HG03039 (cell line): Measurements from ENCODE around the gene SOHLH1.

Experiments used
- ATAC-seq: cut with Tn5 transposase; IDR thresholded peaks from one replicate; pipeline ENCODE4 v1.9.1; 2021; ENCODE audit warnings: mild to moderate bottlenecking, moderate library complexity; ENCODE audit not compliant: unreplicated experiment

The SOHLH1 gene, protein sequence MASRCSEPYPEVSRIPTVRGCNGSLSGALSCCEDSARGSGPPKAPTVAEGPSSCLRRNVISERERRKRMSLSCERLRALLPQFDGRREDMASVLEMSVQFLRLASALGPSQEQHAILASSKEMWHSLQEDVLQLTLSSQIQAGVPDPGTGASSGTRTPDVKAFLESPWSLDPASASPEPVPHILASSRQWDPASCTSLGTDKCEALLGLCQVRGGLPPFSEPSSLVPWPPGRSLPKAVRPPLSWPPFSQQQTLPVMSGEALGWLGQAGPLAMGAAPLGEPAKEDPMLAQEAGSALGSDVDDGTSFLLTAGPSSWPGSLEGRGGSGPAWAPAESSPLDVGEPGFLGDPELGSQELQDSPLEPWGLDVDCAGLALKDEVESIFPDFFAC

DNA sequence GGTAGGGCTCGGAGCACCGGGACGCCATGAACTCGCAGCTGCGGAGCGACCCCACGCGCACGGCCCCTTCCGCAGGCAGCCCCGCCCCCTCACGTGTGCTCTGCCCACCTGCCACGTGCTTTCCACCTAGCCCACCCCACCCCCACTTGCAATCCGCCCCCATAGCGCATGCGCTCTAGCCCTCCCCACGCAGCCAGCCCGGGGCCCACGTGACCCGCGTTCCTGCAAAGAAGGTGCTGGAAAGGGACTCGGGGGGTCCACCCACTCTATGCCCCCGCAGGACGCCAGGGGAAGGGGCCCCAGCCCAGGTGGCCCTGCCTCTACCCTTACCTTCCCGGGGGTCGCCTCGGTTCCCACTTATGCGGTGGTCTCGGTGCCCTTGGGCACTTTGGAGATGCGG, at the start of gene SOHLH1:
SOHLH1 (minus strand) TSS at position 42 of the 400 bp plus-strand sequence; CDS start at position 28, 14 bp downstream.
- no peak for ATAC-seq

DNA sequence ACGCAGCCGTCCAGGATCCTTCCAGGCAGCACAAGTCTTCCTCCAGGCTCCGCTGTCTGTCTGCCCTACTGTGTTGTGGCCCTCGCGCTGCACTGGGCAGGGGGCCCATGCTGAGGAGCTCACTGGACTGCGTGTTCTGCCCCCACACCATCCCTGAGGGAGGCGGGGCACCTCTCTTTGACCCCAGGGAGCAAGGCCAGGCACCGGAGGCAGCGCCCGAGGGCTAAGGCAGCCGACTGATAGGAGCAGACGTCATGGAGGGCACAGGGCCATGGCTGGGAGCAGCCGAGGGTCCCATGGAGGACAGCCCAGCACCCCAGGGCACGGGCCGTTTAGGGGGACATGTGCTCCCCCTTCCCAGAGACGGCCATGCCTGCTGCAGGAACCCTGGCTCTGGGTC, 49.4 kb upstream of the SOHLH1 start:
- no peak for ATAC-seq

DNA sequence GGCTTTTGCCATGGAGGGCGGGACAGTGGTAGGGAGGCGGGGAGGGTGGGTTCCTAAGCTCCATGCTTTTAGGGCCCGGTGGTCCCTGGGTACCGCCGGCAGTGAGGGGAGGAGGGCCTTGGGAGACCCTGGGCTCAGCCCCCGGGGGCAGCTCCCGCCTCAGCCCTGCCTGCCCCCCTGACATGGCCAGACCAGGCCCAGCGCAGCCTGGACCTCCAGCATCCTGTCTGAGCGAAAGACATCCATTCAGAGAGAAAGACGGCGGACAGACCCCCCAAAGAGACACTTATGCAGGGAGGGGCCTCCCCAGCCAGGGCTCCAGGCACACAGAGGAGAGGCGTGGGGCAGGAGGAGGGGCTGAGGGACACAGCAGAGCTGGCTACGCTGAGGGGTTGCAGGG, 48.0 kb upstream of the SOHLH1 start:
- no peak for ATAC-seq

DNA sequence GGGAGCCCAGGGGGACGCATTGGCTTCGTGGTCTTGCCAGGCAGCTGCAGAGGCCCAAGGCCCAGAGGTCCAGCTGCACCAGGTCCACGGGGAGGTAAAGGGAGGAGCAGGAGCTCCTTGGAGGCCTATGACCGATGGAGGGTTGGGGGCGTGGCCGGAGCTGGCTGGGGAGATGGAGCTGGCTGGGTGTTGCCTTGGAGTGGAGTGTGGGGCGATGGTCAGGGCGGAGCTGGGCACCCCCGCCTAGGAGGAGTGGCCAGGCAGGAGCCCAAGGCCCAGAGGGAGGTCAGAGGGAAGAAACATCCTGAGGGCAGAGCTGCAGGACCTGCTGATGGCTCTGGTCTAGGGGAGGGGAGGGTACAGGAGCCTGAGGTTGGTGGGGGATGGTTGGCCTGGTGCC, 47.3 kb upstream of the SOHLH1 start:
- no peak for ATAC-seq

DNA sequence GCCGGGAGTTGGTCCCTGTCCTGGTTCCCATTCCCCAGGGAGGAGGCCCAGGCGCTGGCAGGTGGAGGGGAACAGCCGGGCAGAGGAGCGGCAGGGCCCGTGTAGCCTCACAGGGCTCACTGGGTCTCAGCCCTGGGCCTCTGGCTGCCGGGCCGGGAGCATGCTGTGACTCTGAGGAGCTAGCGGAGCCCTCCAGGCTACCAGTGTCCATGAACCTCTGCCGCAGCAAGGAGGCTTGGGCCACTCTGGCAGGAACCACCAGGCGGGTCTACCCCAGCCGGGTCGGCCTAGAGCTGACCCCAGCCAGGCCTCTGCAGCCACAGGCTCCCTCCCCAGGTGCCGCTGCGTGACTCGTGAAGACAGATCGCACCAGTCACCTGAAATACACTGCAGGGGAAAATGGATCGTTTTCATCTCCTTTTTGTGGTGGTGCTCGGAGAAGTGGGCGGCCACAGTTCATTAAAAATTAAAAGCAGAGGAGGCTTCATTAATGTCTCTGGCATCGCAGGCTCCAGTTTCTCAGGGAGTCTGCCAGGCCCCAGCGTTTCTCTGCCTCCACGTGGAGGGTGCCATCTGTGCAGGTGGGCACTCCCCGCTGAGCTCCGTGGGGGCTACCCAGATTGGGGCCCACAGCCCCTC, 46.5 kb upstream of the SOHLH1 start:
- no peak for ATAC-seq

DNA sequence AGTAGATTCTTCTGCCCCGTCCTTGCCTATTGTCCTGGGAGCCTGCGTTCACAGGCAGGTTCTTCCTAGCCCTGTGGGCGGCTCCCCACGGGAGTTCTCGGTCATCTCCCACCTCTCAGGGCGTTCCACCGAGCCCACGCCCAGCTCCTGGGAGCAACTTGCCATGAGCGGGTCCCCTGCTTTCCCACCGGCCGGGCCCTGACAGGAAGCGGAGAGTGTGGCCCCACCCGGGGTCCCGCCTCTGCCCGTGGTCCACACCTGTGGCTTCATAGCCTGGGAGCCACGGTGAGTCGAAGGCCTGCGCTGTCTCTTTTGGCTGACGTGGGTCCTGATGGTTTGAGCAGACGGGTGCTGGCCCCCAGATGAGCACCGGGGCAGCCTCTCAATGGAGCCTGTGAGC, 45.9 kb upstream of the SOHLH1 start:
- no peak for ATAC-seq

DNA sequence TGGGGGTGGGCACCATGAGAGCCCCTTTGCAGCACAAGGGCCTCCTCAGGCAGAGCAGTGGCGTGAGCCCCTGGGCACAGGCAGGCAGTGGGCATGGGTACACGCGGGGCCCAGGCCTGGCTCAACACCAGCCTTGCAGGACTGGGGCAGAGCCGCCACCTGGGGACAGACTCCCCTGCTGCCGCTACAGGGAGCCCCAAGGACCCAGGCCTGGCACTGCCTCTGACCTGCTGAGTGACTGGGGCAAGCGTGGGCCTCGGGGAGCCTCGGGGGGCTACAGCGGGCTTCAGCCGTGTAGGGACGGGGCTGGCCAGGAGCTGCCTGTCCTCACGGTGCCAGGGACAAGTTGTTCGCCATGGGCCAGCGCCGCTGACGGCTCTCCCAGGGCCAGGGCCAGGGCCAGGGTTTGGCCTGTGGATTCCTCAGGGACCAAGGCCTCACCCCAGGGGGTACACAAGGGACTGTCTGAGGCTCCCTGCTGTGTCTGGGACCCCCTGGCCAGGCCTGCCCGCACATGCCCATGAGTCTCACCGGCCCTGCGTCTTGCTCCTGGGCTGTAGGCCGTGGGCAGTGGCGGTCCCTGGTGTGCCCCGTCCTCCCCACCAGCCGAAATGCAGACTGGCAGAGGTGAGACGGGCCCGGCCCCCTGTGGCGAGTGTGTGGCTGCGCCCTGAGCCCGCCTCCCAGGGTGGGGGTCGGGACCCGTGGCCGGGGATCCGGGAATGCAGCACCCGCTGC, 45.2 kb upstream of the SOHLH1 start:
- ATAC-seq = no peak

DNA sequence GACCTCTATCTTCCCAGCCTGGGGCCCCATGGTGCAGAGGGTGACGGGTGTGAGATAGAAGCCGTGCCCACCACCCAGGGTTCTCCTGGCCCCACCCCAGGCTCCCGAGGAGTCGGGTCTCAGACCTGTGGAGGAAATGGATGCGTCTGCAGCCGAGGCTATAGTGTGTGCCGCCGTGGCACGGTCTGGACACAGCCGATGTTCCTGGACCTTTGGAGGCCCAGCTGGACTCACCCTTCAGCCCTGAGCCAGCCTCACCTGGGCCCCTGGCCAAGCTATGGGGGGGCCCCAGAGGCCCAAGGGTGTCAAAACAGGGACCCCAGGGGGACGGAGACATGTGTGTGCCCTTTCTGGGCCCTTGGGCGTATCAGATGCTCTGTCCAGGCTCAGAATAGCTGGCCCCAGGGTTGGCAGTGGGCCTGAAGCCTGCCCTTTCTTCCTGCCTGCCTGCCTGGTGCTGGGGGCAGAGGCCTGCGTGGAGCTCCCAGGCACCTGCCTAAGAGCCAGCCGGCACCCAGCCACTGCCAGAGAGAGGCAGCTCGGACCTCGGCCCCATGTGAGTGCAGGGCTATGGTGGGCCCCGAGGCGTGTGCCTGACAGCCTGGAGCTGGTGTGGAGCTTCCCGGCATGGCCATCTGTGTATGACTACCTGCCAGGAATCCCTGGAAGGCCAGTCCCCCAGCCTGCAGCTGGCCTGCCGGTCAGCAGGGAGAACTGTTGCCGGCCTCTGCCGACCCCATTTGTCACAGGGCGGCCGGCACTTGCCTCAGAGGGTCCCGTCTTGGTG, 44.5 kb upstream of the SOHLH1 start:
- ATAC-seq = no peak

DNA sequence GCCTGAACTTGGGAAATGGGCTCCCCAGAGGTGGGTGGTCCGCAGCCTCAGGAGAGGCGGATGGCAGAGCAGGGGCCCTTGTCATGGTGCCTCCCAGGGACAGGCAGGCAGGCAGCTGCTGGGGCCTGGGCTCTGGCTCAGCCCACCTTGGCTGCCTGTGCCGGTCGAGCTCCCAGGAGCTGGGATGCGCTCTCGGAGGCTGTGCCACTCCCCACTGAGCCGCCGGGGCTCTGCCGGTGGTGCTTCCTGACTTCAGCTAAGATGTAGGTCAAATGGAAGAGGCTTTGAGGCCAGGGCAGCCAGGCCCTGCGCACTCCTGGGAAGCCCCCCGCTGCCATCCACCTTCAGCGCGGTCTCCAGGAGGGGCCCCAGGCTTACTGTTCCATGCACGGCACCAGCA, 43.7 kb upstream of the SOHLH1 start:
- ATAC-seq = no peak

DNA sequence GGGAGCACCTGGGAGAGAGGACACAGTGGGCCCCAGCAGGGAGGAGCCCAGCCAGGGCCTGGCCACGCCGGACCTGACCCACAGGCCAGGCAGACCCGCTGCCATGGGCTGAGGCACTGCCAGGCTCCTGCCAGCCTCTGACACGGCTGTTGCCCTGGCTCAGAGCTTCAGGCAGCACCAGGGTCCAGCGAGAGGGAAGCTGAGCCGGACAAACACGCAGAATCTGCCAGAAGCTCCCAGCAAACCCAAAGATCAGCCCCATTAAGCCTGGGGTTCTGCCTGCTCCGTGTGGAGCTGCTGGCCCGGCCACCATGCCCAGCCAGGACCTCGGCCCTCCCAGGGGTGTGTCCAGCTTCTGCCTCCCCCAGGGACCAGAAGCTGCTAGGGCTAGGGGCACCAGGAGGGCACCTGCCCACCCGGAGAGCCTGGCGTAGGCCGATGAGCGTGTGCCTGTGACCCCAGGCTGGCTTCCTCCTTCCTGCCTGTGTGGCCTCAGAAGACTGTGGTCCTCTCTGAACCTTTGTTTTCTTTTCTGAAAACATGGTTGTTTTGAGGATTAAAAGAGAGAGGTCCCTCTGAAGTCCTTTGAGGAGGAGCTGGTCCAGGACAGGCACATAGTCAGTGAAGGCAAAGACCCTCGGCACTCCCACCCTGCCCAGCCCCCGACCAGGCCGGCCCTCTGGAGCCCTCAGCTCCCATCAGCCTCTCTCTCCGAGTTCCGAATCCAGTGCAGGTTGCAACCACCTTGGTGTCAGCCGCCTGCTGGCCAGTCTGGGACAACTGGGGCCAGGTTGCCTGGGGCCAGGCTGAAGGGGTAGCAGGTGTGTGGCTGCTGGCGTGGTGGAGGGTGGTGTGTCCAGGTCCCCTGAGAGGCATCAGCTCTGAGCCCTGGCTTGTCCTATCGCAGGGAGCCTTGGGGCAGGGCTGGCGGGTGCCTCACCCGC, 42.3 kb upstream of the SOHLH1 start:
- ATAC-seq = no peak

DNA sequence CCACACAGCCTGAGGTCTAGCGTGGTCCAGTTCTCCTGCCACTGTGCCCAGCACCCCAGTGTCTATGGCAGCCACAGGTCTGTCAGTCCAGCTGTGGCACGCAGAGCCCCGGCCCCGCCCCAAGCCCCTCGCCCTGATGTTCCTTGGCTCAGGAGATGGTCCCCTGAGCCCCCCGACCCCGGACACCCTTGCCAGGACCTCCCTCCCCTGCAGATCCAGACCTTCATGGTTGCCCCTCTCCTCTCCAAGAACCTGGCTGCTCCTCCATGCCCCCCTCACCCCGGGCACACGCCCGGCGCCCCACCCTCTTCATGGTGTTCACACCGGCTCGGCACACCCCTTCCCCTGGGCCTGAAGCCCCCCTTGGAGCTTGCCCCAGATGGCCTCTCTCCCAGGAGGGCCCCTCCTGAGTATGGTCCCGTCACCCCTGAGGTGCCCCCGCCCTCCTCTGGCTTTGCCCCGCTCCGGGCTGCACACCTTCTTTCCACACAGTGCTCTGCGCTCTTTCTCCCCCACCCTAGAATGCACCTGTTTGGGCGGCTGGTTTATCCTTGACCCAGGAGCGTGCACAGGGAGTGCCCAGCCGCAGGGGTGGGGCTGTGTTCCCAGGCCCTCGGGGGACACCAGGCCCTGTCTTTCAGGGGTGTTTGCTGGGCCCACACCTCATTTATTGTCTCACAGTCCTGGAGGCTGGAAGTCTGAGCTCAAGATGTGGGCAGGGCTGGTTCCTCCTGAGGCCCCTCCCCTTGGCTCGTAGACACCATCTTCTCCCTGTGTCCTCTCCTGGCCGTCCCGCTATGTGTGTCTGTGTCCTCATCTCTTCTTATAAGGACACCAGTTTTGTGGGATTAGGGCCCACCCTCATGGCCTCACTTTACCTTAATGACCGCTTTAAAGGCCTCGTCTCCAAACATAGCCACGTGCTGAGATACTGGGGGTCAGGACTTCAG, 40.3 kb upstream of the SOHLH1 start:
- ATAC-seq = no peak

DNA sequence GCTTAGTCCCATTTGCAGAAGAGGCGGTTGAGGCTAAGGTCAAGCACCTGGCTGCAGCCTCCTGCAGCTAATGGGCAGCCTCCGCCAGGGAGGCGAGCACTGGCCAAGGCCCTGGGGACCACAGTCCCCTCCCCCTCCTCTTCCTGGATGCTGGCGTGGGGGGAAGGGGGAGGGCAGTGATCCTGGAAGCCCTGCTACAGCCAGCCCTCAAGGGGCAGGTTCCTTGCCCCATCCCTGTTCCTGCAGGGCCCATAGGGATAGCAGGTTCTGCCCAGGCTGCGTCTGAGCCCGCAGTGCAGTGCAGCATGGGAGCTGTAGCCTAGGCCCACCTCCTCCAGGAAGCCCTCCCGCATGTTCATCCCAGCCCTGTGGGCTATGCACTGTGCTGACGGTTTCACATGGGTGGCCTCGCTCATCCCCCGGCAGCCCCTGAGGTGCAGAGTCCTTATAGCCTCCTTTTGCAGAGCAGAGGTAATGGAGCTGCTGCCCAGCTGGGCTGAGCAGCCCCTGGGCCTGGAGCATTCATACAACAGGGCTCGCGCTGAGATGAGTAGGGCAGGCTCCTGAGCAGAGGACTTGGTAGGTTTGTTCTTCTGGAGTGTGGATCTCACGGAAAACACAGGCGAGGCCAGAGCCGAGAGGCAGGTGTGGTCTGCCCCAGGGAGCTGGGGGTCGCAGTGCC, 38.7 kb upstream of the SOHLH1 start:
- ATAC-seq = no peak

DNA sequence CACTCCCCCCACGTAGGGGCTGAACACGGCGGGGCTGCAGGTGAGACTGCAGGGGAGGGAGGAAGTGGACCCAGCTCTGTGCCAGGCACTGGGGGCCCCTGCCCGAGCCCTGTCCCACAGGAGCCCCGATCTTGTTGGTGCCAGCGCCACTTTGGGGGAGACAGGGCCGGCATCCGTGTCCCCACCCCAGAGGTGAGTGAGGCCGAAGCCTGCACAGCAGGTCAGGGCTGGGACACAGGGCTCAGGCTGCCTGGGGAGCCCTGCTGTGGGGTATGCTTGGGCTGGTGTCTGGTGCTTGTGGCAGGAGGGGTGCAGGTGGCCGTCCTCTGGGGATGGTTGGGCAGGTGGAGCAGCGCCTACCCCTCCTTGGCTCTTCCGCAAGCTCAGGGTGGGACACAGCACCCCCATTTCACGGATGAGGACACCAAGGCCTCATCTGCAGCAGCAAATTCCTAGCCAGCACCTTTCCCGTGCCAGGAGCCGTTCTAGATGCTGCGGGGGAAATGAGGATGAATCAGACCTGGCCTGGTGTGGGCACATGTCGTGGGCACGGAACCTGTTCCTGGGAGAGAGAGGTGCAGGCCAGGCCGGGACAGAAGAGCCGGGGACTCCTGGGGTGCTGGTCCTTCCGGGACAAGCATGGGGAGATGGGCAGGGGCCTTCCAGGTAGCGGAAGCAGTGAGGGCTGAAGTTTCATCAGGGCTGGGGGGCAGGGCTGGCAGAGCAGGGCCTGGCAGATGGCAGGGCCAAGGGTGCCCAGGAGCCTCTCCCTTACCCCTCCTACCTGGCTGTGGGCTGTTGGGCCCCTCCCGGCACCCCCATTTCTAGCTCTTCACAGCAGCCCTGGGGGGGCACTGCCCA, 37.9 kb upstream of the SOHLH1 start:
- no peak for ATAC-seq

DNA sequence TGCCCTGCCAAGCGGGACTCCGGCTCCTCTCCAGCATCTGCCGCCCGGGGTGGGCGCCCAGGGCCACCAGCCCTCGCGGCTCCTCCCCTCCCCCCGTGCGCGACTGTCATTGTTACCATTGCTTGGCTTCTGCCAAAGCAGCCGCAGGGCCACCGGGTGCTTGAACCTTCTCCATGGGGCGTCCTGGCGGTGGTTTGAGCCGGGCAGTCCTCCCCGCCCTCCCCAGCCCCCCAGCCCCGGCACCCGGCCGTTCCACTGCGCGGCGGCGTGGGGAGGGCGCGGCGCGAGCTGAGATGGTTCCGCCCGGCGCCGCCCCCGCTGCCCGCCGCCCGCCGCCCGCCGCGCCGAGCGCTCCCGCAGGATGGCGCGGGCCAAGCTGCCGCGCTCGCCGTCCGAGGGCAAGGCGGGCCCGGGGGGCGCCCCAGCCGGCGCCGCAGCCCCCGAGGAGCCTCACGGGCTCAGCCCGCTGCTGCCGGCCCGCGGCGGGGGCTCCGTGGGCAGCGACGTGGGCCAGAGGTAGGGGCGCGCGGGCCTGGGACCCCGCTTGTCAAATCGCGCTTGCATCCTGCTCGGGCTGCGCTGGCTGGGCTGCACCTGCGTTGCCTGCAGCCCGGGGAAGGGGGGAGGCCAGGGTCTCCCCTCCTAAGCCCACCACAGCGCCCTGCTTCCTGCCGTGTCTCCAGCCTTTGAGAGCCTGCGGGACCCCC, 37.1 kb upstream of the SOHLH1 start:
- no peak for ATAC-seq

DNA sequence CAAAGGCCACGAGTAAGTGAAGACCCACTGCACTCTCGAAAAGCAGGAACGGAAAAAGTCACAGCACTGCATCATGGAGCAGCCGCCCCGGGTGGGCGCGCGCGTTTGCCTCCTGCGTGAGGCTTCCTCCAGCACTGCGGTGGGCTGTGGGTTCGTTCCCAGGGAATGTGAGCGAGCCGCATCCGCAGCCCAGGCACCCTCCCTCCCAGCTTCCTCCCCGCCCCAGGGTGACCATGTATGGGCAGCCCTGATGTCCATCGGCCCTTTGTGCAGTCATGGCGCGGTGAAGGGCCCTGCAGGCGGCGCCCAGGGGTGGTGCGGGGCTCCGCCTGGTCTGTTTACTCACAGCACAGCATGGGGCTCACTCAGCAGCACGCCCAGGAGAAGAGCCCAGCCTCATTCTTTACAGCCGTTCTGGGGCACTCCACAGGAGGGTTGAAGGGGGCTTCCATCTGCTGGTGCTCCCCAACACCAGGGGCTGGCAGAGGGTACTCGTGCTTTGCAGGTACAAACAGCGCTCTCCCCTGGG, 35.4 kb upstream of the SOHLH1 start:
- ATAC-seq = no peak

DNA sequence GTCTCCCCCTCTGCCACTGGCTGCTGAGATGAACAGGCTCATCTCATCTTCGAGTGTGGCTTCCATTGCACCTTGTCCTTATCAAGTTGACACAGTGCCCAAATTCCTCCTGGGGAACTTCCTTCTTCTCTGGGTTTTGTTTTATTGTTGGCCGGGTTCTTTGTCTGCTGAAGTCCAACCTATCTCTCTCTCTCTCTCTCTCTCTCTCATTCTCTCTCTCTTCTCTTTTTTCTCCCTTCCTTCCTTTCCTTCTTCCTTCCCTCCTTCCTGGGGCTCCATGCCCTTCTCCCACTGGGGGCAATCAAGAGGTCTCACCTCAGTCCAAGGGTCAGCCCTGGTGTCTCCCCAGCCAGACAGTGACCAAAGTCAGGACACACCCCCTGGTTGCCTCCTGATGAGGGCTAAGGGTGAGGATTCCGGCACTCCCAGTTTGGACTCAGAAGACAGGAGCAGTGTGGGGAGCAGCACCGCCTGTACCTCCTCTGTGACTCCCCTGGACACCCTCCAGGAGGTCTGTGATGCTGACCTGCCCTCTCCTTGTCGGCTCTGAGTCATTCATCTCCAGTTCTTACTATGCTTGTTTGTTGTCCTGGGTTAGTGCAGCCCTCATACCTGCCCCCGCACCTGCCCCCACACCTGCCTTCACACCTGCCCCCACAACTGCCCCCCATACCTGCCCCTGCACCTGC, 33.4 kb upstream of the SOHLH1 start:
- ATAC-seq = no peak
